GM10266 (cell line): ENCODE results near the gene BAG2.

ENCODE experiments used
- DNase-seq: peaks from one replicate; pipeline ENCODE4 v3.0.0; 2012; ENCODE audit errors: extremely low spot score
- CTCF ChIP-seq: IDR thresholded peaks from 2 replicates; pipeline ENCODE4 v1.5.1; 2012; ENCODE audit warnings: mild to moderate bottlenecking, low read depth; ENCODE audit not compliant: control insufficient read depth, insufficient read depth; ENCODE audit errors: missing control alignments

BAG2 gene

GRCh38 chr6:57195457-57195856, 23.3 kb downstream of the BAG2 start:
- no peak for TF ChIP-seq CTCF

GRCh38 chr6:57198926-57199636, 27.0 kb downstream of the BAG2 start:
- no peak for DNase-seq
- TF ChIP-seq CTCF = no peak

More at GRCh38 chr6:57195457-57195856, 23.3 kb downstream of the BAG2 start:
- DNase-seq = no peak

GRCh38 chr6:57201718-57202117, 29.6 kb downstream of the BAG2 start:
- no peak for TF ChIP-seq CTCF
- DNase-seq = no peak

GRCh38 chr6:57205550-57206328, 33.6 kb downstream of the BAG2 start:
- no peak for DNase-seq
- TF ChIP-seq CTCF = no peak

GRCh38 chr6:57207141-57207540, 35.0 kb downstream of the BAG2 start:
- TF ChIP-seq CTCF = no peak
- DNase-seq = no peak

- TF ChIP-seq CTCF = no peak
- DNase-seq = no peak
Measured at GRCh38 chr6:57207872-57208271, 35.7 kb downstream of the BAG2 start.

- no peak for TF ChIP-seq CTCF
- DNase-seq = no peak
Measured at GRCh38 chr6:57209030-57209429, 36.9 kb downstream of the BAG2 start.
